A549 (cell line): ENCODE data around the gene CELF3. TPM values are rescaled to one million over a fixed set of nuclear protein-coding genes. Genes with fewer than 3 reads are reported as not detected.

Source experiments
- ATAC-seq, 2 experiments: fragments of 200-7000 bp in 1 of 2; fragments of >200 bp in 1 of 2; cut with Nextera tagmentation in 1 of 2; cut with Tn5 transposase in 1 of 2; 3 replicates each; pipeline versions ENCODE4 v1.8.0 to v1.9.1; 2018 to 2020; ENCODE audit warnings: mild to moderate bottlenecking in 1 of 2, moderate library complexity in 1 of 2
- CTCF ChIA-PET: fragments of 300-600 bp; sonication (Branson Sonifier 250); formaldehyde crosslinking; extraction: SDS; loops from one replicate; lab custom pipeline; 2021; ENCODE audit warnings: antibody characterized with exemption, inconsistent platforms; lab: Yijun Ruan, JAX
- POLR2A ChIA-PET: fragments of 350-600 bp; formaldehyde crosslinking; extraction: SDS; loops from one replicate; lab custom pipeline; 2021; ENCODE audit warnings: antibody characterized with exemption, inconsistent platforms; lab: Yijun Ruan, JAX
- DNase-seq, 2 experiments: peaks; one replicate each; pipeline versions ENCODE4 v3.0.0 to v3.0.0-alpha.2; 2011 to 2016; ENCODE audit warnings: low read depth in 1 of 2, low spot score in 1 of 2
- FAIRE-seq: peaks from 2 replicates; lab custom pipeline; 2011; peaks lifted over from hg19 to GRCh38; lab: Jason Lieb, UNC
- H3K27ac ChIP-seq, 2 experiments: fragments of >200 bp; sonication (Bioruptor Twin); formaldehyde crosslinking; 3 replicates each; pipeline ENCODE4 v1.5.1; 2016 to 2017
- H3K4me1 ChIP-seq: fragments of >200 bp; sonication (Bioruptor Twin); formaldehyde crosslinking; 3 replicates; pipeline ENCODE4 v1.6.1; 2016
- H3K4me2 ChIP-seq: fragments of >200 bp; sonication (Bioruptor Twin); formaldehyde crosslinking; 3 replicates; pipeline ENCODE4 v1.6.1; 2016
- H3K4me3 ChIP-seq: fragments of >200 bp; sonication (Bioruptor Twin); formaldehyde crosslinking; 3 replicates; pipeline ENCODE4 v1.5.1; 2016
- H3K9me3 ChIP-seq: fragments of >200 bp; sonication (Bioruptor Twin); formaldehyde crosslinking; 3 replicates; pipeline ENCODE4 v1.6.1; 2016
- BHLHE40 ChIP-seq: IDR thresholded peaks from 2 replicates; pipeline ENCODE4 v1.6.1; 2012; ENCODE audit warnings: low read depth, low read length, inconsistent platforms
- CBX2 ChIP-seq: fragments of 200-600 bp; sonication (generic); IDR thresholded peaks from 2 replicates; pipeline ENCODE4 v1.6.1; 2016; ENCODE audit warnings: low read depth, mild to moderate bottlenecking, borderline replicate concordance
- CEBPB ChIP-seq, 2 experiments: fragments of >200 bp in 1 of 2; sonication (Bioruptor Twin) in 1 of 2; formaldehyde crosslinking in 1 of 2; IDR thresholded peaks; 2 replicates each; pipeline ENCODE4 v1.6.1; 2012 to 2016
- CHD4 ChIP-seq: fragments of 200-600 bp; sonication (generic); IDR thresholded peaks from 2 replicates; pipeline ENCODE4 v1.6.1; 2016; ENCODE audit warnings: antibody characterized with exemption, mild to moderate bottlenecking, borderline replicate concordance
- EP300 ChIP-seq, 2 experiments: fragments of >200 bp; sonication (Bioruptor Twin); formaldehyde crosslinking; IDR thresholded peaks; 2 replicates in 1 of 2; 3 replicates in 1 of 2; pipeline ENCODE4 v1.6.1; 2016 to 2017
- FOXS1 ChIP-seq: fragments of 250-450 bp; sonication (Bioruptor Pico); IDR thresholded peaks from 2 replicates; pipeline ENCODE4 v1.5.0; 2020; ENCODE audit warnings: mild to moderate bottlenecking, moderate library complexity
- GATA3 ChIP-seq: IDR thresholded peaks from 2 replicates; pipeline ENCODE4 v1.6.1; 2012; ENCODE audit warnings: borderline replicate concordance
- HOXA7 ChIP-seq: fragments of 250-450 bp; sonication (Bioruptor Pico); IDR thresholded peaks from 2 replicates; pipeline ENCODE4 v1.5.0; 2020; ENCODE audit warnings: mild to moderate bottlenecking, moderate library complexity
- HOXB13 ChIP-seq: fragments of 250-450 bp; sonication (Bioruptor Pico); IDR thresholded peaks from 2 replicates; pipeline ENCODE4 v1.5.0; 2020; ENCODE audit warnings: low read depth, mild to moderate bottlenecking, moderate library complexity
- JUN ChIP-seq, 2 experiments: fragments of >200 bp; sonication (Bioruptor Twin); formaldehyde crosslinking; IDR thresholded peaks; 2 replicates in 1 of 2; 3 replicates in 1 of 2; pipeline ENCODE4 v1.6.1; 2016 to 2017
- JUNB ChIP-seq: fragments of >200 bp; sonication (Bioruptor Twin); formaldehyde crosslinking; IDR thresholded peaks from 2 replicates; pipeline ENCODE4 v1.6.1; 2016
- KDM1A ChIP-seq: fragments of 200-600 bp; sonication (generic); IDR thresholded peaks from 2 replicates; pipeline ENCODE4 v1.6.1; 2016; ENCODE audit warnings: low read depth, mild to moderate bottlenecking
- KDM5A ChIP-seq: fragments of 200-600 bp; sonication (generic); IDR thresholded peaks from 2 replicates; pipeline ENCODE4 v1.6.1; 2016; ENCODE audit warnings: antibody characterized with exemption, mild to moderate bottlenecking
- MAFK ChIP-seq: fragments of 450-650 bp; IDR thresholded peaks from 2 replicates; pipeline ENCODE4 v1.6.1; 2014; ENCODE audit not compliant: partially characterized antibody
- MYC ChIP-seq: IDR thresholded peaks from 2 replicates; pipeline ENCODE4 v1.6.1; 2012; ENCODE audit warnings: mild to moderate bottlenecking, inconsistent platforms, low read length, improper control_type of control experiment, borderline replicate concordance
- POLR2A ChIP-seq: IDR thresholded peaks from 2 replicates; pipeline ENCODE4 v1.6.1; 2012; ENCODE audit warnings: mild to moderate bottlenecking, low read length
- POLR2AphosphoS2 ChIP-seq: conservative IDR thresholded peaks from 2 replicates; pipeline ENCODE4 v1.6.1; 2012; ENCODE audit warnings: low read length, improper control_type of control experiment, inconsistent platforms
- RCOR1 ChIP-seq: fragments of 150-350 bp; IDR thresholded peaks from 2 replicates; pipeline ENCODE4 v1.6.1; 2014; ENCODE audit warnings: antibody characterized with exemption, low read length, low read depth
- RFX5 ChIP-seq: fragments of 450-650 bp; IDR thresholded peaks from 2 replicates; pipeline ENCODE4 v1.7.1; 2014; ENCODE audit warnings: antibody characterized with exemption, mild to moderate bottlenecking, moderate library complexity
- SMC3 ChIP-seq: fragments of >200 bp; sonication (Bioruptor Twin); formaldehyde crosslinking; IDR thresholded peaks from 3 replicates; pipeline ENCODE4 v1.6.1; 2018; ENCODE audit warnings: inconsistent platforms
- SREBF2 ChIP-seq: fragments of 450-650 bp; IDR thresholded peaks from 2 replicates; pipeline ENCODE4 v1.6.1; 2014; ENCODE audit warnings: mild to moderate bottlenecking, moderate library complexity
- WGBS: methylation state at CpG from one replicate; pipeline ENCODE4 v1.1.6; 2017; ENCODE audit errors: missing lambda C conversion rate; 5-methylcytosine and 5-hydroxymethylcytosine counted together
- polyA plus RNA-seq, 4 experiments: library from polyadenylated mRNA; depleted of rRNA in 3 of 4; stranded (reverse); fragments of >200 nt; fragmentation: RNase III in 1 of 4; extraction: RNeasy Plus Mini Kit Qiagen cat#74134 plus additional on column Dnase treatment in 1 of 4; gene quantifications; 2 replicates in 3 of 4; 3 replicates in 1 of 4; pipeline ENCODE4 v1.2.3, GENCODE V29; 2011 to 2017
- TF ChIP-seq, protein P1 (sequence below): fragments of 200-600 bp; sonication (generic); IDR thresholded peaks from 2 replicates; pipeline ENCODE4 v1.6.1; 2016; ENCODE audit warnings: antibody characterized with exemption, mild to moderate bottlenecking, moderate library complexity
- TF ChIP-seq, protein P2 (sequence below): IDR thresholded peaks from 2 replicates; pipeline ENCODE4 v1.6.1; 2012; ENCODE audit warnings: low read depth, borderline replicate concordance
- TF ChIP-seq, protein P3 (sequence below): IDR thresholded peaks from 2 replicates; pipeline ENCODE4 v1.6.1; 2012

The CELF3 gene
- polyA plus RNA-seq, 2 of the 4 experiments (the other 2 are of a cell fraction), result not detected

DNA sequence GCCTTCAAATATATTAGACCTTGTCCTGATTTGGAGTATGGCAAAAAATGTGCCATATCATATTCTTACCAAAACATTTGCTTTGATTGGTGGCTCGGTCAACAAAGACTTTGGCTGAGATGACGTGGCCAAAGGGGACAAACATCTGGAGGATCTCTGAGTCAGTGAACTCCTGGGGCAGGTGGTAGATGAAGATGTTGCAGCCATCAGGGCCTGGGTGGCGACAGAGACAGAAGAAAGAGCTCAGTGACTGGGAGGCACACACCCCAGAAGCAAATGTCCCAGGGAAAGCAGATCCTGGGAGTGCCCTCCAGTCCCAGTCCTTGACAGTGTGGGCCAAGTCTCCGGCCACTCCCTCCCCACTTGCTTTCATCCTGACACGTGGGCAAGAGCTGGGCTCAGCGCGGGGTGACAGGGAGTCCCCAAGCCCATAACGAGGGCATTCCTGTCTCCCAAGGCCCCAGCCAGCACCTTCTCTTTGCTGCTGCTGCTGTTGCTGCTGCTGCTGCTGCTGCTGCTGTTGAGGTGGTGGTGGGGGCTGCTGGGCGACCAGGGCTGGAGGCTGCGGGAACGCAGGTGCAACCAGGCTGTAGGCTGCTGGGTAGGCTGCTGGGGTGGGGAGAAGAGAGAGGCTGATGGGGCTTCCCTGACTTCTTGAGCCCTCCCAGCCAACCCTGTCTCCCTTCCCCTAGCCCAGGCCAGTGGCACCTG lies 10.7 kb downstream of the CELF3 start (continued):
- no peak for TF ChIP-seq KDM5A
- TF ChIP-seq MYC, result no peak
- TF ChIP-seq HOXA7, result no peak
- TF ChIP-seq, protein P1, sequence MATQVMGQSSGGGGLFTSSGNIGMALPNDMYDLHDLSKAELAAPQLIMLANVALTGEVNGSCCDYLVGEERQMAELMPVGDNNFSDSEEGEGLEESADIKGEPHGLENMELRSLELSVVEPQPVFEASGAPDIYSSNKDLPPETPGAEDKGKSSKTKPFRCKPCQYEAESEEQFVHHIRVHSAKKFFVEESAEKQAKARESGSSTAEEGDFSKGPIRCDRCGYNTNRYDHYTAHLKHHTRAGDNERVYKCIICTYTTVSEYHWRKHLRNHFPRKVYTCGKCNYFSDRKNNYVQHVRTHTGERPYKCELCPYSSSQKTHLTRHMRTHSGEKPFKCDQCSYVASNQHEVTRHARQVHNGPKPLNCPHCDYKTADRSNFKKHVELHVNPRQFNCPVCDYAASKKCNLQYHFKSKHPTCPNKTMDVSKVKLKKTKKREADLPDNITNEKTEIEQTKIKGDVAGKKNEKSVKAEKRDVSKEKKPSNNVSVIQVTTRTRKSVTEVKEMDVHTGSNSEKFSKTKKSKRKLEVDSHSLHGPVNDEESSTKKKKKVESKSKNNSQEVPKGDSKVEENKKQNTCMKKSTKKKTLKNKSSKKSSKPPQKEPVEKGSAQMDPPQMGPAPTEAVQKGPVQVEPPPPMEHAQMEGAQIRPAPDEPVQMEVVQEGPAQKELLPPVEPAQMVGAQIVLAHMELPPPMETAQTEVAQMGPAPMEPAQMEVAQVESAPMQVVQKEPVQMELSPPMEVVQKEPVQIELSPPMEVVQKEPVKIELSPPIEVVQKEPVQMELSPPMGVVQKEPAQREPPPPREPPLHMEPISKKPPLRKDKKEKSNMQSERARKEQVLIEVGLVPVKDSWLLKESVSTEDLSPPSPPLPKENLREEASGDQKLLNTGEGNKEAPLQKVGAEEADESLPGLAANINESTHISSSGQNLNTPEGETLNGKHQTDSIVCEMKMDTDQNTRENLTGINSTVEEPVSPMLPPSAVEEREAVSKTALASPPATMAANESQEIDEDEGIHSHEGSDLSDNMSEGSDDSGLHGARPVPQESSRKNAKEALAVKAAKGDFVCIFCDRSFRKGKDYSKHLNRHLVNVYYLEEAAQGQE, result no peak
- TF ChIP-seq POLR2AphosphoS2, result no peak
- TF ChIP-seq RFX5, result no peak
- no peak for TF ChIP-seq RCOR1
- no peak for TF ChIP-seq CEBPB (IDR thresholded peaks at IDR 0.05)
- no peak for TF ChIP-seq EP300 (IDR thresholded peaks at IDR 0.05)
- TF ChIP-seq, all 56 proteins: peak for 0

DNA sequence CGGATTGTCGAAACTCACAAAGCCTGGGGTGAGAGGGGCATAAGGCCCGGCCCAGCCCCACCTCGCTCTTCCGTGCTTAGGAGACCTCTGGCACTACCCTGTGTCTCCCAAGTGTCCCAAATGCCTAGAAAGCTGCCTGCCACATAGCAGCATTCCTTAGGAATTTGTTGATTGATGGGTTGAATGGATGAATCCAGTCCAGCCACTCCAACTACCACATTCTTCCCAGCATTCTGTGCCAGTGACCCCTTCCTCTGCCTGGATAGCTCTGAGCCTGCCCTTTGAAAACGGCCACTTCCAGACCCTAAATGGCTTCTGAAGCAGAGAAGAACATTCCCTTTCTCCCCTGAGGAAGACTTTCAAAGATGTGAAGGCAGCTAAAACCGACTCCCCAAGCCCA lies 11.5 kb downstream of the CELF3 start:
- no peak for FAIRE-seq
- WGBS, result 78% methylated on average over 7 of the region's 7 CpGs
- peaks cover 3% of the 10 kb centered on the region; the same call in 1 of the 3 replicates for H3K4me1 ChIP-seq
- no peak overlapping the region for H3K4me3 ChIP-seq
- ChIA-PET POLR2A (no interaction called here), CTCF (interaction anchor here (1.1 to 1.8 kb wide), 3 partner anchors 11 to 30 kb away, joined by 3 to 8 read pairs (median 6); partner anchors contain the start of gene CELF3)
- no peaks in the 10 kb centered on the region for H3K9me3 ChIP-seq
- no peak for DNase-seq
- H3K4me2 ChIP-seq, result no peak overlapping the region
- no peak overlapping the region for H3K27ac ChIP-seq
- TF ChIP-seq, protein P2, sequence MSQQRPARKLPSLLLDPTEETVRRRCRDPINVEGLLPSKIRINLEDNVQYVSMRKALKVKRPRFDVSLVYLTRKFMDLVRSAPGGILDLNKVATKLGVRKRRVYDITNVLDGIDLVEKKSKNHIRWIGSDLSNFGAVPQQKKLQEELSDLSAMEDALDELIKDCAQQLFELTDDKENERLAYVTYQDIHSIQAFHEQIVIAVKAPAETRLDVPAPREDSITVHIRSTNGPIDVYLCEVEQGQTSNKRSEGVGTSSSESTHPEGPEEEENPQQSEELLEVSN, result no peak
- TF ChIP-seq JUN (IDR thresholded peaks at IDR 0.05) (no peak), CBX2 (no peak), FOXS1 (no peak), EP300 (IDR thresholded peaks at IDR 0.05) (no peak), BHLHE40 (no peak), JUNB (no peak), CHD4 (no peak), MAFK (no peak), HOXB13 (CRISPR knock-in tag) (no peak), SMC3 (no peak), SREBF2 (no peak), POLR2A (no peak), KDM1A (no peak)
- TF ChIP-seq, protein P3, sequence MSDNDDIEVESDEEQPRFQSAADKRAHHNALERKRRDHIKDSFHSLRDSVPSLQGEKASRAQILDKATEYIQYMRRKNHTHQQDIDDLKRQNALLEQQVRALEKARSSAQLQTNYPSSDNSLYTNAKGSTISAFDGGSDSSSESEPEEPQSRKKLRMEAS, result no peak
- no peak for ATAC-seq

DNA sequence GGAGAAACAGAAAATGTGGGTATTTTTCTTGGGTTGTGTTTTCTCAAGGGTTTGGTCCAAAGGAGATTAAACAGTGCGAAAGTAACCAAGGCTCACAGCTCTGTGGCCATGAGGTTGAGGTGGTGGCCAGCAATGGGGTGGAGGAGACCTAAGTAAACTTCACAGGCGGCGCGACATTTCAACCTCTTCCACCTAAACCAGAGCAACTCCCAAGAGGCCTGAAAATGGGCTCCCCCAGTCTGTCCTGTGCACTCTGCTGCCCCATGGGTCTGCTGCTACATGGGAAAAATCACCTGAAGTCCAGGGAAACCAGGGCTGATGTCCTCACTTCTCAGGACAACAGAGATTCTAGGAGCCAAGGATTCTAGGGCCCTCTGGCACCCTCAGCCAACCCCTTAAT lies 12.4 kb downstream of the CELF3 start:
- H3K4me2 ChIP-seq, result no peak overlapping the region
- CTCF ChIA-PET, result no interaction called here
- POLR2A ChIA-PET, result no interaction called here

More for the DNA sequence above, 12.4 kb downstream of the CELF3 start:
- TF ChIP-seq GATA3, result no peak
- FAIRE-seq (no peak), DNase-seq (no peak), ATAC-seq (no peak)
- Histone ChIP-seq H3K4me1 (peaks cover 3% of the 10 kb centered on the region; the same call in 1 of the 3 replicates), H3K4me3 (no peak overlapping the region), H3K9me3 (no peaks in the 10 kb centered on the region), H3K27ac (no peak overlapping the region)
- WGBS, result 76% methylated on average over 4 of the region's 4 CpGs
